HepG2 (cell line): ENCODE measurements around the gene ELL.

Source experiments
- ARID2 ChIP-seq: sonication (generic); formaldehyde crosslinking; IDR thresholded peaks from 2 replicates; pipeline ENCODE4 v1.8.1; 2022; ENCODE audit warnings: mild to moderate bottlenecking, missing genetic modification reagents, borderline replicate concordance
- CEBPZ ChIP-seq: IDR thresholded peaks from 2 replicates; pipeline ENCODE4 v1.6.1; 2012; ENCODE audit warnings: low read length, improper control_type of control experiment
- CTCF ChIP-seq: sonication (generic); formaldehyde crosslinking; IDR thresholded peaks from 2 replicates; pipeline ENCODE4 v1.5.0; 2020; ENCODE audit warnings: mild to moderate bottlenecking, missing genetic modification reagents, moderate library complexity
- EZH2 ChIP-seq: conservative IDR thresholded peaks from 2 replicates; pipeline ENCODE4 v1.6.1; 2012; ENCODE audit warnings: mild to moderate bottlenecking, low read depth, low read length, moderate library complexity
- GLI4 ChIP-seq: sonication (generic); formaldehyde crosslinking; IDR thresholded peaks from 2 replicates; pipeline ENCODE4 v1.5.1; 2020; ENCODE audit warnings: missing genetic modification reagents, mild to moderate bottlenecking, moderate library complexity, borderline replicate concordance
- IRF9 ChIP-seq: sonication (generic); formaldehyde crosslinking; IDR thresholded peaks from 2 replicates; pipeline ENCODE4 v1.8.0; 2022; ENCODE audit warnings: missing genetic modification reagents, mild to moderate bottlenecking, borderline replicate concordance
- POLR2AphosphoS5 ChIP-seq: IDR thresholded peaks from 2 replicates; pipeline ENCODE4 v1.6.1; 2012; ENCODE audit warnings: low read depth, low read length
- ZBTB8A ChIP-seq: sonication (generic); formaldehyde crosslinking; IDR thresholded peaks from 2 replicates; pipeline ENCODE4 v1.4.0; 2020; ENCODE audit warnings: mild to moderate bottlenecking, low read depth, missing genetic modification reagents, borderline replicate concordance
- ZKSCAN1 ChIP-seq: fragments of 150-350 bp; IDR thresholded peaks from 2 replicates; pipeline ENCODE4 v1.6.1; 2014; ENCODE audit warnings: low read length
- ZNF138 ChIP-seq: sonication (generic); formaldehyde crosslinking; IDR thresholded peaks from 2 replicates; pipeline ENCODE4 v1.5.0; 2020; ENCODE audit warnings: mild to moderate bottlenecking, low read depth, missing genetic modification reagents
- ZNF724P ChIP-seq: sonication (generic); formaldehyde crosslinking; IDR thresholded peaks from 2 replicates; pipeline ENCODE4 v1.8.0; 2022; ENCODE audit warnings: missing genetic modification reagents, borderline replicate concordance

GRCh38 chr19:18468517-18468916 is 53.4 kb downstream of the ELL start:
- TF ChIP-seq CEBPZ (no peak), POLR2AphosphoS5 (no peak), ZNF138 (CRISPR knock-in tag) (no peak), ARID2 (CRISPR knock-in tag) (no peak), CTCF (CRISPR knock-in tag) (no peak), GLI4 (no peak), IRF9 (no peak), ZNF724P (no peak), ZBTB8A (CRISPR knock-in tag) (no peak), ZKSCAN1 (no peak), EZH2 (no peak)
